K562 (cell line): ENCODE results near the gene MRPL9. TPM values are rescaled to one million over a fixed set of nuclear protein-coding genes. Genes with fewer than 3 reads are reported as not detected.

ENCODE experiments used
- ARID4B ChIP-seq: sonication (generic); formaldehyde crosslinking; IDR thresholded peaks from 2 replicates; pipeline ENCODE4 v1.8.0; 2022; ENCODE audit warnings: mild to moderate bottlenecking, missing genetic modification reagents
- DIDO1 ChIP-seq: fragments of 450-650 bp; IDR thresholded peaks from 2 replicates; pipeline ENCODE4 v1.6.1; 2016; ENCODE audit warnings: low read depth, missing biosample characterization, missing genetic modification characterization
- ERF ChIP-seq: fragments of 450-650 bp; formaldehyde crosslinking; IDR thresholded peaks from 2 replicates; pipeline ENCODE4 v1.4.0; 2020; ENCODE audit warnings: mild to moderate bottlenecking, mixed read lengths
- JUN ChIP-seq, 2 experiments: sonication (generic) in 1 of 2; formaldehyde crosslinking in 1 of 2; IDR thresholded peaks; 2 replicates each; pipeline versions ENCODE4 v1.6.1 to v1.8.0; 2012 to 2022; ENCODE audit warnings: borderline replicate concordance in 2 of 2, mild to moderate bottlenecking in 2 of 2, improper control_type of control experiment in 1 of 2, low read depth in 1 of 2, low read length in 1 of 2, missing genetic modification reagents in 1 of 2
- KDM5B ChIP-seq: fragments of 200-600 bp; sonication (generic); IDR thresholded peaks from 2 replicates; pipeline ENCODE4 v1.6.1; 2012; ENCODE audit warnings: low read depth, mild to moderate bottlenecking, moderate library complexity, low read length, control low read depth, inconsistent platforms; ENCODE audit not compliant: insufficient replicate concordance
- KLF1 ChIP-seq: fragments of 450-650 bp; IDR thresholded peaks from 2 replicates; pipeline ENCODE4 v1.6.1; 2016; ENCODE audit warnings: missing genetic modification characterization, missing compliant biosample characterization
- MCM7 ChIP-seq, 2 experiments: fragments of 450-650 bp; IDR thresholded peaks; 2 replicates each; pipeline ENCODE4 v1.6.1; 2016 to 2018
- NFE2 ChIP-seq: IDR thresholded peaks from 2 replicates; pipeline ENCODE4 v1.6.1; 2014; ENCODE audit warnings: antibody characterized with exemption, low read depth
- POLR2G ChIP-seq: fragments of 200-400 bp; formaldehyde crosslinking; IDR thresholded peaks from 2 replicates; pipeline ENCODE4 v1.6.1; 2017; ENCODE audit warnings: low read depth, mild to moderate bottlenecking, antibody characterized with exemption, low read length, moderate library complexity
- PTRF ChIP-seq: fragments of 450-650 bp; IDR thresholded peaks from 2 replicates; pipeline ENCODE4 v1.6.1; 2016; ENCODE audit warnings: mild to moderate bottlenecking, missing genetic modification characterization, missing compliant biosample characterization
- RFX7 ChIP-seq: fragments of 250-450 bp; sonication (Bioruptor Pico); IDR thresholded peaks from 2 replicates; pipeline ENCODE4 v1.5.1; 2021; ENCODE audit warnings: mild to moderate bottlenecking
- SIN3A ChIP-seq, 2 experiments: fragments of 150-350 bp in 1 of 2; IDR thresholded peaks; 2 replicates each; pipeline ENCODE4 v1.6.1; 2011 to 2016; ENCODE audit warnings: borderline replicate concordance in 2 of 2, low read depth in 2 of 2, low read length in 2 of 2, mild to moderate bottlenecking in 2 of 2, moderate library complexity in 2 of 2; ENCODE audit not compliant: control insufficient read depth in 1 of 2
- SMARCA5 ChIP-seq: fragments of 450-650 bp; IDR thresholded peaks from 2 replicates; pipeline ENCODE4 v1.6.1; 2016
- SRSF1 ChIP-seq: fragments of 200-400 bp; formaldehyde crosslinking; IDR thresholded peaks from 2 replicates; pipeline ENCODE4 v1.6.1; 2017; ENCODE audit warnings: mild to moderate bottlenecking, low read depth, low read length, moderate library complexity
- TGIF2 ChIP-seq: sonication (generic); formaldehyde crosslinking; IDR thresholded peaks from 2 replicates; pipeline ENCODE4 v1.8.1; 2022; ENCODE audit warnings: mild to moderate bottlenecking, missing genetic modification reagents, moderate library complexity
- TRIM24 ChIP-seq, 2 experiments: fragments of 450-650 bp; IDR thresholded peaks; 2 replicates each; pipeline ENCODE4 v1.6.1; 2016
- XRCC4 ChIP-seq: IDR thresholded peaks from one replicate; pipeline ENCODE4 v1.6.1; 2011; ENCODE audit not compliant: insufficient read depth, insufficient read length; ENCODE audit errors: extremely low read depth
- ZFP36 ChIP-seq: fragments of 150-350 bp; IDR thresholded peaks from 2 replicates; pipeline ENCODE4 v1.6.1; 2018; ENCODE audit warnings: low read length, low read depth; ENCODE audit not compliant: partially characterized antibody
- ZNF212 ChIP-seq: fragments of 450-650 bp; formaldehyde crosslinking; IDR thresholded peaks from 2 replicates; pipeline ENCODE4 v1.4.0; 2020; ENCODE audit warnings: mild to moderate bottlenecking
- ZNF3 ChIP-seq: fragments of 250-450 bp; sonication (Bioruptor Pico); IDR thresholded peaks from 2 replicates; pipeline ENCODE4 v1.5.0; 2021; ENCODE audit warnings: mild to moderate bottlenecking, moderate library complexity
- ZNF586 ChIP-seq: fragments of 450-650 bp; formaldehyde crosslinking; conservative IDR thresholded peaks from 2 replicates; pipeline ENCODE4 v1.4.0; 2020; ENCODE audit warnings: mild to moderate bottlenecking, moderate library complexity
- polyA plus RNA-seq, 8 experiments: library from polyadenylated mRNA; depleted of rRNA in 4 of 8; stranded (reverse) in 5 of 8; unstranded in 3 of 8; fragments of >200 nt; fragmentation: Nextera tagmentation in 2 of 8; fragmentation: Illumina TruSeq in 1 of 8; extraction: Ambion mirVana in 2 of 8; extraction: Trizol in 1 of 8; gene quantifications; 2 replicates each; pipeline versions ENCODE4 v1.2.1 to v1.2.3, GENCODE V29; 2011 to 2014; ENCODE audit warnings: inconsistent platforms in 1 of 8, missing spikeins in 1 of 8
- total RNA-seq, 7 experiments: library from RNA; depleted of rRNA in 6 of 7; stranded (reverse); fragments of >200 nt in 6 of 7; fragmentation: Illumina TruSeq in 2 of 7; extraction: Trizol in 2 of 7; gene quantifications; 2 replicates each; pipeline versions ENCODE4 v1.2.1 to v1.2.3, GENCODE V29; 2011 to 2021; ENCODE audit warnings: low replicate concordance in 1 of 7
- TF ChIP-seq, protein P1 (sequence below): fragments of 450-650 bp; formaldehyde crosslinking; conservative IDR thresholded peaks from 2 replicates; pipeline ENCODE4 v1.4.0; 2022; ENCODE audit warnings: mild to moderate bottlenecking, missing genetic modification characterization

MRPL9 gene
- total and polyA plus RNA-seq, 9 of the 15 experiments (the other 6 are each of a cell fraction or from before 2014, with no cell fraction given) = 38.0 to 162 (median 111) TPM

GRCh38 chr1:151762941-151763921 lies at the start of gene MRPL9 (continued):
- TF ChIP-seq XRCC4 = no peak
- peak; percentile 82 for TF ChIP-seq NFE2
- peak; percentile 50; the same call in 1 of the 2 replicates for TF ChIP-seq ARID4B
- TF ChIP-seq RFX7 (CRISPR knock-in tag) = no peak
- peak; percentile 99 for TF ChIP-seq POLR2G
- TF ChIP-seq MCM7 (IDR thresholded peaks at IDR 0.05) = no peak
- no peak for TF ChIP-seq SRSF1
- no peak for TF ChIP-seq SMARCA5
- peak; percentile 72; the same call in 1 of the 2 replicates for TF ChIP-seq ZNF212 (CRISPR knock-in tag)
- peak; percentile 68 to 79; a peak in 2 of 4 replicates for TF ChIP-seq SIN3A (IDR thresholded peaks at IDR 0.05; ENCODE audit: borderline replicate concordance in 2 of 2, control insufficient read depth in 1 of 2, low read depth in 2 of 2, low read length in 2 of 2)
- no peak for TF ChIP-seq ZFP36
- no peak for TF ChIP-seq TGIF2 (CRISPR knock-in tag)
- TF ChIP-seq ERF = no peak
- TF ChIP-seq PTRF (tag) = no peak
- TF ChIP-seq TRIM24 (IDR thresholded peaks at IDR 0.05) = 0 out of 4 replicates have a peak, but pooled peaks of 1 of the 2 experiments have one; percentile 12
- no peak for TF ChIP-seq ZNF586 (CRISPR knock-in tag)
- TF ChIP-seq KLF1 (tag) = no peak
- TF ChIP-seq, protein P1, sequence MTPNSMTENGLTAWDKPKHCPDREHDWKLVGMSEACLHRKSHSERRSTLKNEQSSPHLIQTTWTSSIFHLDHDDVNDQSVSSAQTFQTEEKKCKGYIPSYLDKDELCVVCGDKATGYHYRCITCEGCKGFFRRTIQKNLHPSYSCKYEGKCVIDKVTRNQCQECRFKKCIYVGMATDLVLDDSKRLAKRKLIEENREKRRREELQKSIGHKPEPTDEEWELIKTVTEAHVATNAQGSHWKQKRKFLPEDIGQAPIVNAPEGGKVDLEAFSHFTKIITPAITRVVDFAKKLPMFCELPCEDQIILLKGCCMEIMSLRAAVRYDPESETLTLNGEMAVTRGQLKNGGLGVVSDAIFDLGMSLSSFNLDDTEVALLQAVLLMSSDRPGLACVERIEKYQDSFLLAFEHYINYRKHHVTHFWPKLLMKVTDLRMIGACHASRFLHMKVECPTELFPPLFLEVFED (CRISPR knock-in tag) = no peak
- peak; percentile 90 for TF ChIP-seq DIDO1
- TF ChIP-seq JUN (IDR thresholded peaks at IDR 0.05; ENCODE audit: borderline replicate concordance, low read depth, low read length) = no peak
- TF ChIP-seq JUN (CRISPR knock-in tag; IDR thresholded peaks at IDR 0.05; ENCODE audit: borderline replicate concordance) = no peak
- no peak for TF ChIP-seq ZNF3 (CRISPR knock-in tag)
- TF ChIP-seq KDM5B = peak; percentile 78
